GM19455 (cell line): Measurements from ENCODE around the gene TNFRSF1A.

Source experiments
- ATAC-seq: cut with Tn5 transposase; IDR thresholded peaks from one replicate; pipeline ENCODE4 v1.9.1; 2021; ENCODE audit not compliant: unreplicated experiment

The TNFRSF1A gene

GRCh38 chr12:6279631-6280030 lies 62.2 kb downstream of the TNFRSF1A start:
- ATAC-seq: no peak

GRCh38 chr12:6279256-6279628 lies 62.6 kb downstream of the TNFRSF1A start:
- no peak for ATAC-seq
